ENCODE results near the gene CLSTN3. TPM values are rescaled to one million over a fixed set of nuclear protein-coding genes. Genes with fewer than 3 reads are reported as not detected.

CLSTN3 gene
- total and polyA plus RNA-seq, 12 donors, result 3.7 to 16.8 (median 6.0) TPM

GRCh38 chr12:7142056-7142644 is 12.0 kb downstream of the CLSTN3 start:
- H3K4me3 ChIP-seq, result no peak overlapping the region
- peak in 5 of 8 donors; percentile 27 to 58 (median 39) for ATAC-seq
- H3K4me1 ChIP-seq, result peaks cover 0 to 8% (median 0%) of the 10 kb centered on the region in 9 donors
- 69 to 79% methylated on average over 5 of the region's 5 CpGs for WGBS, 2 donors
- peaks cover 0 to 67% (median 0%) of the 10 kb centered on the region in 9 donors for H3K36me3 ChIP-seq
- DNase-seq, result no peak
- intact Hi-C loops (cut with DNase I), result loop anchor here in 2 of 10 donors (5.0 to 10.0 kb wide), 2 partner anchors 45 to 493 kb away; partner anchors contain the start of gene PEX5 (in 1 of the 2)
- H3K27me3 ChIP-seq, result no peaks in the 10 kb centered on the region
- peaks cover 0 to 4% (median 0%) of the 10 kb centered on the region in 11 donors for H3K9me3 ChIP-seq
- peak; percentile 22 to 68 (median 57) for TF ChIP-seq CTCF (IDR thresholded peaks at IDR 0.05)
- H3K27ac ChIP-seq, result no peak overlapping the region

GRCh38 chr12:7142809-7143465 is 12.8 kb downstream of the CLSTN3 start:
- Histone ChIP-seq H3K27me3 (no peaks in the 10 kb centered on the region), H3K27ac (no peak overlapping the region), H3K9me3 (peaks cover 0 to 4% (median 0%) of the 10 kb centered on the region in 11 donors), H3K36me3 (peaks cover 0 to 69% (median 0%) of the 10 kb centered on the region in 9 donors), H3K4me3 (no peak overlapping the region), H3K4me1 (peaks cover 0 to 8% (median 0%) of the 10 kb centered on the region in 9 donors)
- peak in 2 of 8 donors; percentile 8 to 46 for ATAC-seq
- WGBS, 2 donors, result 94% methylated on average over 18 of the region's 18 CpGs
- DNase-seq, result no peak
- no peak for TF ChIP-seq CTCF (IDR thresholded peaks at IDR 0.05)
- intact Hi-C loops (cut with DNase I), result loop anchor here in 2 of 10 donors (5.0 to 10.0 kb wide), 2 partner anchors 44 to 492 kb away; partner anchors contain the start of gene PEX5 (in 1 of the 2)

GRCh38 chr12:7143564-7143963 is 13.4 kb downstream of the CLSTN3 start:
- TF ChIP-seq CTCF (IDR thresholded peaks at IDR 0.05), result no peak
- Histone ChIP-seq H3K4me3 (no peak overlapping the region), H3K27me3 (no peaks in the 10 kb centered on the region), H3K4me1 (peaks cover 0 to 8% (median 0%) of the 10 kb centered on the region in 9 donors), H3K27ac (no peak overlapping the region), H3K9me3 (peaks cover 0 to 4% (median 0%) of the 10 kb centered on the region in 11 donors), H3K36me3 (peaks cover 0 to 71% (median 0%) of the 10 kb centered on the region in 9 donors)
- ATAC-seq (no peak), DNase-seq (no peak)
- intact Hi-C loops (cut with DNase I), result loop anchor here in 2 of 10 donors (5.0 to 10.0 kb wide), 2 partner anchors 44 to 491 kb away; partner anchors contain the start of gene PEX5 (in 1 of the 2)
- 91 to 96% methylated on average over 7 of the region's 7 CpGs for WGBS, 2 donors

- Histone ChIP-seq H3K27me3 (no peaks in the 10 kb centered on the region), H3K9me3 (peaks cover 0 to 4% (median 0%) of the 10 kb centered on the region in 11 donors), H3K36me3 (peaks cover 0 to 74% (median 0%) of the 10 kb centered on the region in 9 donors), H3K4me1 (peaks cover 0 to 8% (median 0%) of the 10 kb centered on the region in 9 donors), H3K4me3 (no peak overlapping the region), H3K27ac (no peak overlapping the region)
- peak; percentile 41 to 74 (median 66) for TF ChIP-seq CTCF (IDR thresholded peaks at IDR 0.05)
- DNase-seq (no peak), ATAC-seq (peak; percentile 28 to 59 (median 46))
- 43 to 47% methylated on average over 11 of the region's 11 CpGs for WGBS, 2 donors
- intact Hi-C loops (cut with DNase I), result loop anchor here in 2 of 10 donors (5.0 to 10.0 kb wide), 2 partner anchors 43 to 490 kb away; partner anchors contain the start of gene PEX5 (in 1 of the 2)
Measured at GRCh38 chr12:7144414-7145120, 14.4 kb downstream of the CLSTN3 start.

Measured in heart right ventricle (tissue), 16 donors.